ENCODE results near the gene EPB41L4B. TPM values are rescaled to one million over a fixed set of nuclear protein-coding genes. Genes with fewer than 3 reads are reported as not detected.

EPB41L4B gene
- total and polyA plus RNA-seq, 4 donors: 6.0 to 14.5 (median 12.2) TPM

DNA sequence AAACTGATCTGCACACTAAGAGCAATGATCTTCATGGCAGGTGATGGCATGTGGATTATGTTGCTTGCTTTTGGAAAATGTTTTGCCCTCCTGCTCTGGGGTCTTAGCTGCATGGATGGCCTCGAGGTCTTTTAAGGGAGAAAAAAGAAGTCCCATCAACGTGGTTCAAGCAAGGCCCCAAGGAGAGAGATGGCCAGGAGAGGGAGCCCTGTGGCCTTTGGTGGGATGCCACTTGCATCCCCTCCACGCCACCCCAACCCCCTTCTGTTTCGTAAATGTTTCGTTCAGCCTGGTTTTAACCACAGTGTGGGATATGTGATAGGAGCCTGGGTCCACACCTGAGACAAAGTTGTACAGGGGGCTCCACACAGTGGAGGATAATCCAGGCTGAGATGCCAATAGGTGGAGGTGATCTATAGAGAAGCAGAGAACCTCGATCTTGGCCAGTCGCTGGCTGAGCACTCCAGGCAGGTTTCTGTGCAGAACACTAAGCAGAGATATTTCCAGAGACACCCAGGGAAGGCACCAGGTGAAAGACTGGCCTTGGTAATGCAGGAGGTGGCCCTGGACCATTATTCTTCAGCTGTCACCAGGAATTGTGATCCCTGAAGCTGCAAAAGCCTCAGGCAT lies 128.0 kb downstream of the EPB41L4B start:
- Histone ChIP-seq H3K36me3 (ENCODE audit: control insufficient read depth in 4 of 4, insufficient read depth in 4 of 4, low read length in 4 of 4) (no peaks in the 10 kb centered on the region), H3K27me3 (ENCODE audit: control insufficient read depth in 3 of 3, insufficient read depth in 3 of 3, low read length in 2 of 3) (no peaks in the 10 kb centered on the region), H3K4me1 (ENCODE audit: control insufficient read depth in 5 of 5, insufficient read depth in 5 of 5, low read length in 5 of 5) (peaks cover 0 to 3% (median 0%) of the 10 kb centered on the region in 5 donors), H3K9ac (ENCODE audit: insufficient read depth in 1 of 2, low read length in 2 of 2) (no peak overlapping the region), H3K27ac (ENCODE audit: low read depth in 1 of 2, low read length in 1 of 2) (no peak overlapping the region), H3K4me3 (no peak overlapping the region), H3K9me3 (ENCODE audit: control insufficient read depth in 4 of 4, insufficient read depth in 3 of 4, low read length in 3 of 4) (no peaks in the 10 kb centered on the region)
- ATAC-seq (ENCODE audit: insufficient read depth, low FRiP score) (no peak), DNase-seq (peak; percentile 17 to 41 (median 27))
- WGBS, 2 donors: 52 to 59% methylated on average over 7 of the region's 7 CpGs
- TF ChIP-seq, protein P1, sequence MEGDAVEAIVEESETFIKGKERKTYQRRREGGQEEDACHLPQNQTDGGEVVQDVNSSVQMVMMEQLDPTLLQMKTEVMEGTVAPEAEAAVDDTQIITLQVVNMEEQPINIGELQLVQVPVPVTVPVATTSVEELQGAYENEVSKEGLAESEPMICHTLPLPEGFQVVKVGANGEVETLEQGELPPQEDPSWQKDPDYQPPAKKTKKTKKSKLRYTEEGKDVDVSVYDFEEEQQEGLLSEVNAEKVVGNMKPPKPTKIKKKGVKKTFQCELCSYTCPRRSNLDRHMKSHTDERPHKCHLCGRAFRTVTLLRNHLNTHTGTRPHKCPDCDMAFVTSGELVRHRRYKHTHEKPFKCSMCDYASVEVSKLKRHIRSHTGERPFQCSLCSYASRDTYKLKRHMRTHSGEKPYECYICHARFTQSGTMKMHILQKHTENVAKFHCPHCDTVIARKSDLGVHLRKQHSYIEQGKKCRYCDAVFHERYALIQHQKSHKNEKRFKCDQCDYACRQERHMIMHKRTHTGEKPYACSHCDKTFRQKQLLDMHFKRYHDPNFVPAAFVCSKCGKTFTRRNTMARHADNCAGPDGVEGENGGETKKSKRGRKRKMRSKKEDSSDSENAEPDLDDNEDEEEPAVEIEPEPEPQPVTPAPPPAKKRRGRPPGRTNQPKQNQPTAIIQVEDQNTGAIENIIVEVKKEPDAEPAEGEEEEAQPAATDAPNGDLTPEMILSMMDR (IDR thresholded peaks at IDR 0.05; ENCODE audit: control extremely low read depth, extremely low read depth): no peak

DNA sequence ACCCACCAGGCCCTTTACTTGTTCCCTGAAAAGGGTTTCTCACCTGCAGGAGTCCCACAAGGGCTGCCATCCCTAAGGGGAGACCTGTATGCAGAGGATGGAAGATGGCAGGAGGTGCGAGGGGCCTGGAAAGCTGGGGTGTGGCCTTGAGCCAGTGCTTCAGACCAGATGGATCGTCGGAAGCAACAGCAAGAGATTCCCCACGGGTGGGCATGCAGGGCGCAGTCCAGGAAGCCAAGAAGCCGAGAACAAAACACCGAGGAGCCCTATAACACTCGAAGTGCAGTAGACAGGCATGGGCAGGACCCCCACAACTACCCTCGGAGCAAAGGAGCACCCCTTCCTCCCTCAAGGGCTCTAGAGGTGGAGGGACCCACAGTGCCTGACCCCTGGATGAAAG lies 129.1 kb downstream of the EPB41L4B start:
- H3K36me3 ChIP-seq (ENCODE audit: control insufficient read depth in 4 of 4, insufficient read depth in 4 of 4, low read length in 4 of 4): no peaks in the 10 kb centered on the region
- no peaks in the 10 kb centered on the region for H3K27me3 ChIP-seq (ENCODE audit: control insufficient read depth in 3 of 3, insufficient read depth in 3 of 3, low read length in 2 of 3)
- no peak overlapping the region for H3K9ac ChIP-seq (ENCODE audit: insufficient read depth in 1 of 2, low read length in 2 of 2)
- no peaks in the 10 kb centered on the region for H3K9me3 ChIP-seq (ENCODE audit: control insufficient read depth in 4 of 4, insufficient read depth in 3 of 4, low read length in 3 of 4)
- H3K27ac ChIP-seq (ENCODE audit: low read depth in 1 of 2, low read length in 1 of 2): no peak overlapping the region
- peaks cover 0 to 3% (median 0%) of the 10 kb centered on the region in 5 donors for H3K4me1 ChIP-seq (ENCODE audit: control insufficient read depth in 5 of 5, insufficient read depth in 5 of 5, low read length in 5 of 5)
- TF ChIP-seq, protein P1 (IDR thresholded peaks at IDR 0.05; ENCODE audit: control extremely low read depth, extremely low read depth): no peak
- DNase-seq (no peak), ATAC-seq (ENCODE audit: insufficient read depth, low FRiP score) (no peak)
- H3K4me3 ChIP-seq: no peak overlapping the region
- 91 to 92% methylated on average over 9 of the region's 9 CpGs for WGBS, 2 donors

DNA sequence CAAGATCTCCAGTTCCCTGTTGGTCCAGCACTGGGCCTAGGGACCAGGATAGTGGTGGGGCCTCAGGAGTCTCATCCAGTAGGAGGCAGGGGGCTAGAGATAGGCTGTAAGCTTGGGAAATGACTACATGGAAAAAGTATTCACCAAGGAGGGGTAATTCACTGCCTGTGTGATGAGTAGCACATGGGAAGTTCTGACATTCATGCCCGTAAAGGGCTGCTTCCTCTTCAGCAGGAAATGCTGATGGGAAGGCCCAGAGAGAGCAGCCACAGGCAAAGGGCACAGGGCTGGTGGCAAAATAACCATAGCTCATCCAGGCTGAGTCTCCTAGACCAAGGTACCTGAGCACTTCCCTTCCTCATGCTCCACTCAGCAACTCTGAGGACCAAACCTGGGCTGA lies 130.7 kb downstream of the EPB41L4B start:
- H3K9ac ChIP-seq (ENCODE audit: insufficient read depth in 1 of 2, low read length in 2 of 2): no peak overlapping the region
- no peak overlapping the region for H3K27ac ChIP-seq (ENCODE audit: low read depth in 1 of 2, low read length in 1 of 2)
- ATAC-seq (ENCODE audit: insufficient read depth, low FRiP score) (no peak), DNase-seq (no peak)
- H3K27me3 ChIP-seq (ENCODE audit: control insufficient read depth in 3 of 3, insufficient read depth in 3 of 3, low read length in 2 of 3): no peaks in the 10 kb centered on the region
- no peak overlapping the region for H3K4me3 ChIP-seq
- H3K4me1 ChIP-seq (ENCODE audit: control insufficient read depth in 5 of 5, insufficient read depth in 5 of 5, low read length in 5 of 5): peaks cover 0 to 3% (median 0%) of the 10 kb centered on the region in 5 donors
- WGBS, 2 donors: 39 to 55% methylated on average over 1 of the region's 1 CpG
- TF ChIP-seq, protein P1 (IDR thresholded peaks at IDR 0.05; ENCODE audit: control extremely low read depth, extremely low read depth): no peak
- no peaks in the 10 kb centered on the region for H3K36me3 ChIP-seq (ENCODE audit: control insufficient read depth in 4 of 4, insufficient read depth in 4 of 4, low read length in 4 of 4)
- no peaks in the 10 kb centered on the region for H3K9me3 ChIP-seq (ENCODE audit: control insufficient read depth in 4 of 4, insufficient read depth in 3 of 4, low read length in 3 of 4)

All from lung (tissue), 12 donors.